H1 (cell line): ENCODE results near the gene CTIF.

Experiments used
- CHD2 ChIP-seq: IDR thresholded peaks from 2 replicates; pipeline ENCODE4 v1.6.1; 2012; ENCODE audit warnings: low read length, improper control_type of control experiment
- EP300 ChIP-seq, 2 experiments: IDR thresholded peaks; 1 replicate in 1 of 2; 2 replicates in 1 of 2; pipeline ENCODE4 v1.6.1; 2011 to 2012; ENCODE audit warnings: low read depth in 2 of 2, low read length in 2 of 2, mild to moderate bottlenecking in 2 of 2, borderline replicate concordance in 1 of 2, inconsistent platforms in 1 of 2, moderate library complexity in 1 of 2
- EZH2 ChIP-seq: fragments of 200-600 bp; sonication (generic); IDR thresholded peaks from 2 replicates; pipeline ENCODE4 v1.7.1; 2012; ENCODE audit warnings: low read depth, mild to moderate bottlenecking, moderate library complexity, low read length, inconsistent platforms; ENCODE audit not compliant: severe bottlenecking
- MAFK ChIP-seq: IDR thresholded peaks from 2 replicates; pipeline ENCODE4 v1.6.1; 2012; ENCODE audit warnings: low read depth, mild to moderate bottlenecking, improper control_type of control experiment, low read length
- MAX ChIP-seq: IDR thresholded peaks from 2 replicates; pipeline ENCODE4 v1.6.1; 2012; ENCODE audit warnings: inconsistent platforms
- POLR2A ChIP-seq, 2 experiments: IDR thresholded peaks; 1 replicate in 1 of 2; 2 replicates in 1 of 2; pipeline ENCODE4 v1.6.1; 2011; ENCODE audit warnings: low read depth in 2 of 2, low read length in 2 of 2, mild to moderate bottlenecking in 2 of 2; ENCODE audit errors: control extremely low read depth in 1 of 2
- SIN3A ChIP-seq, 2 experiments: IDR thresholded peaks in 1 of 2; conservative IDR thresholded peaks in 1 of 2; 2 replicates each; pipeline ENCODE4 v1.6.1; 2011 to 2012; ENCODE audit warnings: low read length in 2 of 2, improper control_type of control experiment in 1 of 2, low read depth in 1 of 2, mild to moderate bottlenecking in 1 of 2
- SIRT6 ChIP-seq: IDR thresholded peaks from one replicate; pipeline ENCODE4 v1.7.1; 2012; ENCODE audit warnings: low read length, inconsistent platforms
- SP1 ChIP-seq: IDR thresholded peaks from 2 replicates; pipeline ENCODE4 v1.6.1; 2011; ENCODE audit warnings: low read depth, low read length
- TCF12 ChIP-seq: IDR thresholded peaks from 2 replicates; pipeline ENCODE4 v1.6.1; 2011; ENCODE audit warnings: low read depth, mild to moderate bottlenecking, low read length
- USF2 ChIP-seq: IDR thresholded peaks from 2 replicates; pipeline ENCODE4 v1.6.1; 2011; ENCODE audit warnings: low read length, improper control_type of control experiment
- TF ChIP-seq, protein P1 (sequence below), 3 experiments: IDR thresholded peaks; 1 replicate in 2 of 3; 2 replicates in 1 of 3; pipeline versions ENCODE4 v1.5.1 to v1.6.1; 2011; ENCODE audit warnings: low read length in 3 of 3, mild to moderate bottlenecking in 3 of 3, inconsistent platforms in 2 of 3, low read depth in 1 of 3, moderate library complexity in 1 of 3; ENCODE audit not compliant: insufficient read depth in 1 of 3; ENCODE audit errors: control extremely low read depth in 1 of 3

DNA sequence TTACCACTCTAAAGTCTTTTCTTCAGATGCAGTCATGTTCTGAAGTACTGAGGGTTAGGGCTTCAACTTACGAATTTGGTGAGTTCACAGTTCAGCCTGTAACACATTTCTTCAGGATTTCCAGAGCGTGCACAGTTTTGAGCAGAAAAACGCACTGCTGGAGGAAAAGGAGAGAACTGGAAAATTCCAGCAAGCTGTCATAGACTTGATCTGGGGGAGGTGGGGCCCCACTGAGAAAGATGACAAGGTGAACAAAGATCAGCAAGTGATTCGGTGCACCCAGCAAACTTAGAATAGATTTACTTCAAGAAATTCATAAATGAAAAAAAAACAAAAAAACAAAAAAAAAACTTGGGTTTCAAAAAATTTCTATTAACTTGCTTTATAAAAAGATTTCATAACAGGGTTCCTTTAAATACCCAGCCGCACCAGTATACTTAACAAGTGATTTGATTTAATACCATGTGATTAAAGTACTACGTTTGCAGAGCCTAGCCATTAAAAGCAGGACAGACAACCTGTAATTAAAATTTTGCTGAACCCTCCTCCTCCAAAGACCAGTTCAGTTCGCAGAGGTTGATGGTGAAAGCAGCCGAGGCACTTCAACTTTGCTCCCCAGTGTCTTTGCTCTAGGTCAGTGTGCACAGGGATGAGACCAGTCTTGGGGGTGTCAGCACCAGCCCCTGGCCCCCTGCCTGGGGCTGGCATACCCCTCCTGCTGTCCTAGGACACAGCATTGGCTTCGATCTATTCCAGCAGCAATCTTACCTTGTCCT is 30.5 kb downstream of the CTIF start:
- TF ChIP-seq, protein P1, sequence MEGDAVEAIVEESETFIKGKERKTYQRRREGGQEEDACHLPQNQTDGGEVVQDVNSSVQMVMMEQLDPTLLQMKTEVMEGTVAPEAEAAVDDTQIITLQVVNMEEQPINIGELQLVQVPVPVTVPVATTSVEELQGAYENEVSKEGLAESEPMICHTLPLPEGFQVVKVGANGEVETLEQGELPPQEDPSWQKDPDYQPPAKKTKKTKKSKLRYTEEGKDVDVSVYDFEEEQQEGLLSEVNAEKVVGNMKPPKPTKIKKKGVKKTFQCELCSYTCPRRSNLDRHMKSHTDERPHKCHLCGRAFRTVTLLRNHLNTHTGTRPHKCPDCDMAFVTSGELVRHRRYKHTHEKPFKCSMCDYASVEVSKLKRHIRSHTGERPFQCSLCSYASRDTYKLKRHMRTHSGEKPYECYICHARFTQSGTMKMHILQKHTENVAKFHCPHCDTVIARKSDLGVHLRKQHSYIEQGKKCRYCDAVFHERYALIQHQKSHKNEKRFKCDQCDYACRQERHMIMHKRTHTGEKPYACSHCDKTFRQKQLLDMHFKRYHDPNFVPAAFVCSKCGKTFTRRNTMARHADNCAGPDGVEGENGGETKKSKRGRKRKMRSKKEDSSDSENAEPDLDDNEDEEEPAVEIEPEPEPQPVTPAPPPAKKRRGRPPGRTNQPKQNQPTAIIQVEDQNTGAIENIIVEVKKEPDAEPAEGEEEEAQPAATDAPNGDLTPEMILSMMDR (IDR thresholded peaks at IDR 0.05; ENCODE audit: control extremely low read depth in 1 of 3, insufficient read depth in 1 of 3, low read depth in 1 of 3, low read length in 3 of 3), result no peak
- TF ChIP-seq TCF12 (no peak), EP300 (IDR thresholded peaks at IDR 0.05; ENCODE audit: borderline replicate concordance in 1 of 2, low read depth in 2 of 2, low read length in 2 of 2) (no peak), USF2 (no peak), EZH2 (no peak), MAX (no peak), CHD2 (no peak), SIRT6 (no peak), MAFK (no peak), SP1 (no peak), POLR2A (IDR thresholded peaks at IDR 0.05; ENCODE audit: control extremely low read depth in 1 of 2, low read depth in 2 of 2, low read length in 2 of 2) (no peak), SIN3A (conservative IDR thresholded peaks at IDR 0.05 in 1 of 2, IDR thresholded peaks at IDR 0.05 in 1 of 2; ENCODE audit: low read depth in 1 of 2, low read length in 2 of 2) (no peak)
